Naive B cell (primary cell): ENCODE measurements around the gene METAP2. TPM values are rescaled to one million over a fixed set of nuclear protein-coding genes. Genes with fewer than 3 reads are reported as not detected.
"Not testable (repeated sequence)": the region's sequence is repeated elsewhere in the genome, so short reads cannot be mapped to it uniquely, and the experiment has no call there.

Experiments used
- ATAC-seq, 2 donors: fragments of 150-1000 bp; cut with Tn5 transposase; 2 replicates each; pipeline ENCODE4 v1.10.0; 2021; ENCODE audit warnings: low read depth in 2 of 2, mild to moderate bottlenecking in 2 of 2, moderate library complexity in 2 of 2
- DNase-seq: peaks from one replicate; pipeline ENCODE4 v3.0.0; 2022
- H3K27ac Mint-ChIP-seq, 6 donors: one replicate each; pipeline ENCODE4 v1.8.0; 2020 to 2022; ENCODE audit warnings: mild to moderate bottlenecking in 6 of 6, mixed read lengths in 6 of 6, moderate library complexity in 5 of 6, inconsistent platforms in 2 of 6
- H3K27me3 Mint-ChIP-seq, 3 donors: one replicate each; pipeline ENCODE4 v1.8.0; 2021 to 2022; ENCODE audit warnings: mixed read lengths in 3 of 3, mild to moderate bottlenecking in 1 of 3
- H3K36me3 Mint-ChIP-seq, 2 donors: one replicate each; pipeline ENCODE4 v1.8.0; 2020 to 2022; ENCODE audit warnings: mixed read lengths in 2 of 2, inconsistent platforms in 1 of 2, mild to moderate bottlenecking in 1 of 2
- H3K4me1 Mint-ChIP-seq, 3 donors: one replicate each; pipeline ENCODE4 v1.8.0; 2020 to 2022; ENCODE audit warnings: mixed read lengths in 3 of 3, inconsistent platforms in 1 of 3, mild to moderate bottlenecking in 1 of 3, moderate library complexity in 1 of 3
- H3K4me3 Mint-ChIP-seq, 8 donors: one replicate each; pipeline ENCODE4 v1.8.0; 2020 to 2022; ENCODE audit warnings: mild to moderate bottlenecking in 8 of 8, mixed read lengths in 8 of 8, moderate library complexity in 8 of 8, inconsistent platforms in 2 of 8
- H3K9me3 Mint-ChIP-seq, 7 donors: one replicate each; pipeline ENCODE4 v1.8.0; 2020 to 2022; ENCODE audit warnings: mixed read lengths in 7 of 7, mild to moderate bottlenecking in 5 of 7, inconsistent platforms in 2 of 7, moderate library complexity in 1 of 7
- polyA plus RNA-seq, 6 donors: library from polyadenylated mRNA; unstranded; fragments of 300-500 nt; fragmentation: Illumina TruSeq; gene quantifications; one replicate each; pipeline ENCODE4 v1.2.3, GENCODE V29; 2021; ENCODE audit warnings: low read depth in 6 of 6

Gene METAP2
- polyA plus RNA-seq, 6 donors from 2014 or later = 32.4 to 51.9 (median 36.8) TPM

DNA sequence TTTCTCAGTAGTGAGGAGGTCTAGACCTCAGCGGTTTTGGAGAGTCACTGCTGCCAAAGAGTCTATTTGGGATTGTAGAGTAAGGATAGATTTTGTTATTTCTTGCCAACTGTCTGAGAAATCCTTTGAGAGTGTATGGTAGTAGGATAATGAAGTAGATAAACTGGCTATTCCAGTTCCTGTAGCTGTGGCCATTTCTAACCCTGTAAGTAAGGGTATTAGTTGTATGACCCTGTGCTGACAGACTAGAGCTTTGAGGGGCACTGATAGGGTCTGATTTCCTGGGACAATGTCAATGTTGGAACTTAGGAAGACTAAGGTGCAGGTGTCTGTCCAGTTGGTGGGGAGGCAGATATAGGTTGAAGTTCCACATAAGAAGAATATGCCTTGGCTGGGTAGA, 24.3 kb upstream of the METAP2 start:
- DNase-seq, H3K4me3 Mint-ChIP-seq, H3K27ac Mint-ChIP-seq, ATAC-seq, H3K4me1 Mint-ChIP-seq, H3K36me3 Mint-ChIP-seq: not testable (repeated sequence)
- H3K9me3 Mint-ChIP-seq = peaks cover 0 to 16% (median 5%) of the 10 kb centered on the region in 7 donors
- H3K27me3 Mint-ChIP-seq = peaks cover 29 to 53% (median 53%) of the 10 kb centered on the region in 3 donors

DNA sequence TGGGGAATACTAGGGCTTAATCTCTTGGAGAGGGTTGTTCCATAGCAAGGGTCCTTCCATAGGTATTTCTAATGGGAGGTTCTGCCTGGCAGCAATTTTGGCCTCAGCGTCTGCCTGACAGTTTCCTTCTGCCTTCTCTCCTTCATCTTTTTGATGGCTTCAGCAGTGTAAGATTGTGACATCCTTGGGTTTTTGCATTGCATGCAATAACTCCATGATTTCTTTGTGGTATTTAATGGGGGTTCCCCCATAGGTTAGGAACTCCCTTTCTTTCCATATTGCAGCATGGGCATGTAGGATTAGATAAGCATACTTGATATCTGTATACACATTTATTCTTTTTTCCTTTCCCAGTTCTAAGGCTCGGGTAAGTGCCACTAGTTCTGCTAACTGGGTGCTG, 21.5 kb upstream of the METAP2 start:
- not testable (repeated sequence) for H3K4me1 Mint-ChIP-seq, H3K27ac Mint-ChIP-seq, DNase-seq, H3K4me3 Mint-ChIP-seq, ATAC-seq
- H3K9me3 Mint-ChIP-seq = peaks cover 1 to 20% (median 12%) of the 10 kb centered on the region in 7 donors
- peaks cover 18 to 35% (median 30%) of the 10 kb centered on the region in 3 donors for H3K27me3 Mint-ChIP-seq
- H3K36me3 Mint-ChIP-seq = peaks cover 13 to 16% of the 10 kb centered on the region in 2 donors

DNA sequence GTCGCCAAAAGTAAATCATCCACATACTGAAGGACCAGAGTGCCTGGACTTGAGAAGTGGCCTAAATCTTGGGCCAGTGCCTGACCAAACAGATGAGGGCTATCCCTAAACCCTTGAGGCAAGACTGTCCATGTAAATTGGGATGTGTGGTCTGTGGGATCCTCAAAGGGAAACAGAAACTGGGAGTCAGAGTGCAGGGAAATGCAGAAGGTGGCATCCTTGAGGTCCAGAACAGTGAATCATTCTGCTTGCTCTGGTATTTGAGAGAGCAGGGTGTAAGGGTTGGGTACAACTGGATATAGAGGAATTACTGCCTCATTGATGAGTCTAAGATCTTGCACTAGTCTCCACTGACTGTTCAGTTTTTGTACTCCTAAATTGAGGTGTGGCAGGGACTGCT, 20.1 kb upstream of the METAP2 start:
- not testable (repeated sequence) for H3K4me3 Mint-ChIP-seq, H3K27ac Mint-ChIP-seq, ATAC-seq, H3K4me1 Mint-ChIP-seq, DNase-seq
- Mint-ChIP-seq H3K36me3 (peaks cover 13 to 27% of the 10 kb centered on the region in 2 donors), H3K27me3 (peaks cover 11 to 38% (median 28%) of the 10 kb centered on the region in 3 donors), H3K9me3 (peaks cover 1 to 30% (median 20%) of the 10 kb centered on the region in 7 donors)

DNA sequence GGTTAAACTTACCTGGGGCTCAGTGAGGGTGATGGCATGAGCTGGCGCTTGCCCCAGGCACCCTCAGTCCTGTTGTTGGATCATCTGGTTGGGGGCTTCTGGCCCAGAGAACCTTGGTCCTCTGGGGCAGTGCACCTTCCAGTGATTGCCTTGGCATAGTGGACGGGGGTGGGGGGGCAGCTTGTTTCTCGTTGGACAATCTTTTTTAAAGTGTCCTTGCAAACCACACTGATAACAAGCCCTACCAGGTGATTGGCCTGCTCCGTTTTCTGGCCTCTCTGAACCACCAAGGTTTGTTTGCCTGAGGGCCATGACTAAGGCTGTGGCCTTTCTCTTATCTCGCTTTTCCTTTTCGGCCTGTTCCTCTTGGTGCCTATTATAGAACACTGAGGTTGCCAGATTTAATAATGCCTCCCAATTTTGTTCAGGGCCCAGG, 19.2 kb upstream of the METAP2 start:
- not testable (repeated sequence) for H3K4me3 Mint-ChIP-seq, DNase-seq, ATAC-seq

DNA sequence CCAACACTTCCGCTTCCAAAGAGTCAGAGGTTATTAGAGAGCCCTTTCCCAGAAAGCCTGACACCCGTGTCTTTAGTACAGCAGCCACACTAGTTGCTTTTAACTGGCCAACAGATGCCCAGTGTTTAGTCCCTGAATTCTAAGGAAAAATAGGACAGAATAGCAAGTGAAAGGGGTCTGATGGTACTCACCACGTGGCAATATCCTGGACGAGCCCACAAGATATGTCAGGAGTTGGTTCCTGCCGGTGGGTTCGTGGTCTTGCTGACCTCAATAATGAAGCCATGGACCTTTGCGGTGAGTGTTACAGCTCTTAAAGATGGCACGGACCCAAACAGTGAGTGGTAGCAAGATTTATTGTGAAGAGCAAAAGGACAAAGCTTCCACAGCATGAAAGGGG, 16.3 kb upstream of the METAP2 start:
- ATAC-seq, DNase-seq, H3K4me3 Mint-ChIP-seq, H3K4me1 Mint-ChIP-seq, H3K27ac Mint-ChIP-seq: not testable (repeated sequence)
- H3K9me3 Mint-ChIP-seq = peaks cover 1 to 34% (median 21%) of the 10 kb centered on the region in 7 donors
- peaks cover 0 to 12% (median 0%) of the 10 kb centered on the region in 3 donors for H3K27me3 Mint-ChIP-seq
- peaks cover 13 to 27% of the 10 kb centered on the region in 2 donors for H3K36me3 Mint-ChIP-seq

More for the DNA sequence above, 19.2 kb upstream of the METAP2 start:
- Mint-ChIP-seq H3K27me3 (peaks cover 6 to 30% (median 19%) of the 10 kb centered on the region in 3 donors), H3K36me3 (peaks cover 13 to 27% of the 10 kb centered on the region in 2 donors), H3K9me3 (peaks cover 1 to 34% (median 21%) of the 10 kb centered on the region in 7 donors)
- not testable (repeated sequence) for H3K4me1 Mint-ChIP-seq, H3K27ac Mint-ChIP-seq

DNA sequence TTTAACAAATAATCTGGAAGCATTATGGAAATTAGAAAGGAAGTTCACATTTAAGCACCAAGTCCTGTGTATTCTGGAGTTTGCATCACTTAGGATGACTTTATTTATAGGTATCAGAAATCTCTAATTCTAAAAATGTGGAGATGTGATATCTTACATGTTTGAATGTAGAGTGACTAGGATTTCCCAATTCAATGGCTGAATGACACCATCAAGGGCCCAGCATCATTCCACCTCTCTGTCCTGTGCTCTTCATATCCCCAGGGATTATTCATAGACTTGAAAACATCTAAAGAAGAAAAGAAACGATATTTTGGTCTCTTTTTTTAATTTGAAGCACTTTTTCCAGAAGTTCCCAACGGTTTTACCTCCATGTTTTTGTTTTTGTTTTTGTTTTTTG, 15.2 kb upstream of the METAP2 start:
- no peak overlapping the region for H3K27ac Mint-ChIP-seq
- no peak for ATAC-seq
- peaks cover 1 to 34% (median 21%) of the 10 kb centered on the region in 7 donors for H3K9me3 Mint-ChIP-seq
- H3K4me1 Mint-ChIP-seq = no peaks in the 10 kb centered on the region
- no peak overlapping the region for H3K4me3 Mint-ChIP-seq
- DNase-seq = no peak
- H3K36me3 Mint-ChIP-seq = peaks cover 13 to 27% of the 10 kb centered on the region in 2 donors
- peaks cover 0 to 12% (median 0%) of the 10 kb centered on the region in 3 donors for H3K27me3 Mint-ChIP-seq

DNA sequence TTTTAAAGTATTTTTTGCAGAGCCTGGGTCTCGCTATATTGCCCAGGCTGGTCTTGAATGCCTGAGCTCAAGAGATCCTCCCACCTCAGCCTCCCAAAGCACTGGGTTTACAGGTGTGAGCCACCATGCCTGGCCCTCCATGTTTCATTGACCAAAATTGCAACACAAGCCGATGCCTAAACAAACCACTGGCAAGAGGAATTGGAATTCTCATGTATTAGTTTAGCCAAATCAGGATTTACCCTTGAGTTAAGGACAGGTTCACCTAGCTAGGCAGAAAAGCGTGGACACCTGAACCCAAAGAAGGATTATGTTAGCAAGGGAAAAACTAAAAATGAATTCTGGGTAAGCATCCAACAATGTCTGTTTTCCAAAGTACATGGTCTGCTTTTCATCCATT, 14.6 kb upstream of the METAP2 start:
- peaks cover 13 to 27% of the 10 kb centered on the region in 2 donors for H3K36me3 Mint-ChIP-seq
- DNase-seq = no peak

DNA sequence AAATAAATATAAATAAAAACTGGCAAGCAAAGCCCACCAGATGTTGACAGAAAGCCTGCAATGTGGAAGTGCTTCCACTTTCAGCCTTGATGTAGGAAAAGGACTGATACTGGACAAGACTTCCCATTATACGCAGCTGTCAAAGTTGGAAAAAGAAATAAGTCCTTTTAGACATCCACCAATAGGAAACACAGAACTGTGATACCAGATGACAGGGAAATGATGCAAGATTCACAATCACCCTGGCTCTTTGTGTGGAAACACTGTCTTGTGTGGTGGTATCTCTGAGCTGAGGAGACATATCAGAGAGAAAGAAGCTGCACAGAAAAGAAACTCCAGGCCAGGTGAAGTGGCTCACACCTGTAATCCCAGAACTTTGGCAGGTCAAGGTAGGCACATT, 13.8 kb upstream of the METAP2 start:
- no peak for ATAC-seq

More for the DNA sequence above, 14.6 kb upstream of the METAP2 start:
- Mint-ChIP-seq H3K27ac (no peak overlapping the region), H3K4me1 (no peaks in the 10 kb centered on the region), H3K4me3 (peak overlapping the region in 1 of 8 donors; percentile 42), H3K9me3 (peaks cover 1 to 34% (median 21%) of the 10 kb centered on the region in 7 donors), H3K27me3 (peaks cover 0 to 12% (median 0%) of the 10 kb centered on the region in 3 donors)
- no peak for ATAC-seq

DNA sequence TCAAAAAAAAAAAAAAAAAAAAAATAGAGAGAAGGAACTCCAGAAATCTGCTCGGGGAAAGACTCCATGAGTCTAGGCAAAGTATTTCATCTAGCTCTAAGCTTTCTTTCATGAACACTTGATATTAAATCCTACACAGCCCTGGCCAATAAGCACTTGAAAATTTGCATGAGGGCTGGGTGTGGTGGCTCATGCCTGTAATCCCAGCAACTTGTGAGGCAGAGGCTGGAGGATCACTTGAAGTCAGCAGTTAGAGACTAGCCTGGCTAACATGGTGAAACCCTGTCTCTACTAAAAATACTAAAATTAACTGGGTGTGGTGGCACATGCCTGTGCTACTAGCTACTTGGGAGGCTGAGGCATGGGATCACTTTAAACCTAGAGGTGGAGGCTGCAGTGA, 13.1 kb upstream of the METAP2 start:
- H3K4me1 Mint-ChIP-seq = no peaks in the 10 kb centered on the region
- peaks cover 9 to 21% of the 10 kb centered on the region in 2 donors for H3K36me3 Mint-ChIP-seq
- peaks cover 0 to 8% (median 0%) of the 10 kb centered on the region in 3 donors for H3K27me3 Mint-ChIP-seq
- H3K4me3 Mint-ChIP-seq = no peak overlapping the region
- peaks cover 1 to 30% (median 21%) of the 10 kb centered on the region in 7 donors for H3K9me3 Mint-ChIP-seq
- DNase-seq = no peak
- no peak overlapping the region for H3K27ac Mint-ChIP-seq
- ATAC-seq = no peak

More for the DNA sequence above, 13.8 kb upstream of the METAP2 start:
- no peak overlapping the region for H3K4me3 Mint-ChIP-seq
- no peak for DNase-seq
- peaks cover 13 to 27% of the 10 kb centered on the region in 2 donors for H3K36me3 Mint-ChIP-seq
- H3K27me3 Mint-ChIP-seq = peaks cover 0 to 12% (median 0%) of the 10 kb centered on the region in 3 donors
- H3K9me3 Mint-ChIP-seq = peaks cover 1 to 34% (median 21%) of the 10 kb centered on the region in 7 donors
- no peaks in the 10 kb centered on the region for H3K4me1 Mint-ChIP-seq
- no peak overlapping the region for H3K27ac Mint-ChIP-seq

DNA sequence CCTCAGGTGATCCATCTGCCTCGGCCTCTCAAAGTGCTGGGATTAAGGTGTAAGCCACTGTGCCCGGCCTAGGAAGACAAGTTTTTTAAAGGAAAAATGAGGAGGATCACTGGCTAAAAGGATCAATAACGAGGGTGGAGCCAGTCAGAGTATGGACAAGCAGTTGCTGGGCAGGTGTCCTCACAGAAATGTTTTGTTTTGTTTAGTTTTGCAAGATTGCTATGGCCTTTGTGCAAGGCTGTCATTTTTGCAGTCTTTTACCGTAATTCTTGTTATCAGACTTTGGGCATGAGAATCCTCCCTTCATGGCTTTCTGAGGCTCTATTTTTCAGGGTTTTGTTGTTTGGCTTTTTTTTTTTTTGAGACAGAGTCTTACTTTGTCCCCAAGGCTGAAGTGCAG, 11.9 kb upstream of the METAP2 start:
- Mint-ChIP-seq H3K4me3 (no peak overlapping the region), H3K27me3 (peaks cover 0 to 6% (median 0%) of the 10 kb centered on the region in 3 donors)

DNA sequence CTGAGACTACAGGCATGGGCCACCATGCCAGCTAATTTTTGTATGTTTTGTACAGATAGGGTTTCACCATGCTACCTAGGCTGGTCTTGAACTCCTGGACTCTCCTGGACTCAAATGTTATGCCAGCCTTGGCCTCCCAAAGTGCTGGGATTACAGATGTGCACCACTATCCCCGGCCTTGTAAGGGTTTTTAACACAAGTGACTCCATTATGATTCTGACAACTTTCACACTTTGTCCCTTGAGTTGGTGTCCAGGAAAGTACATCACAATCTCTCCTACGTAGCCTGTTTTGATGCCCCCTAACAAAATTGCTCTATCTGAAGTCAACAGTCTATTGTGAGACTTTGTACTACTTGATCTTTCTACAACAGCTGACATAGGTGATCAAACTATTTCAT, 11.4 kb upstream of the METAP2 start:
- Mint-ChIP-seq H3K27ac (no peak overlapping the region), H3K4me3 (no peak overlapping the region), H3K9me3 (peaks cover 0 to 18% (median 15%) of the 10 kb centered on the region in 7 donors), H3K4me1 (no peaks in the 10 kb centered on the region), H3K36me3 (peaks cover 0 to 11% of the 10 kb centered on the region in 2 donors), H3K27me3 (peaks cover 0 to 6% (median 0%) of the 10 kb centered on the region in 3 donors)
- no peak for ATAC-seq
- no peak for DNase-seq

More for the DNA sequence above, 11.9 kb upstream of the METAP2 start:
- Mint-ChIP-seq H3K27ac (no peak overlapping the region), H3K4me1 (no peaks in the 10 kb centered on the region), H3K9me3 (peaks cover 1 to 23% (median 17%) of the 10 kb centered on the region in 7 donors), H3K36me3 (peaks cover 3 to 15% of the 10 kb centered on the region in 2 donors)
- DNase-seq = no peak
- no peak for ATAC-seq

DNA sequence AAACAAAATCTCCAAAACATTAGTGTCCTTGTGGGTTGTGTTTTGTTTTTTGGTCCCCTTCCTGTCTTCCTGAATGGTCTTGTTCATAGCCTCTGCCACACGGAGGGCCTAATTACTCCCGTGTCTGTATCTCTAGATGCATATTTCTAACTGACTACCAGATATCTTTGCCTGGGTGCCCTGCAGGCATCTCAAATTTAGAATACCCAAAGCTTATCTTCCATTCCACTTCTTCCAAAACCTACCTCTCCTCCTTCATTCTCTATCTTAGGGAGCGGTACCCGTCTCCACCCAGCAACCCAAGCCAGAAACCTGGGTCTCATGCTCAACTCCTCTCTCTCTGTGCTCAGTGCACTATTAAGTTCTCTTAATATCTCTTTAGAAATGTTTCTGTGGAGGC, 10.9 kb upstream of the METAP2 start:
- no peak overlapping the region for H3K4me3 Mint-ChIP-seq
- no peaks in the 10 kb centered on the region for H3K4me1 Mint-ChIP-seq
- H3K36me3 Mint-ChIP-seq = peaks cover 0 to 6% of the 10 kb centered on the region in 2 donors
- DNase-seq (no peak), ATAC-seq (no peak)
- peaks cover 0 to 3% (median 0%) of the 10 kb centered on the region in 3 donors for H3K27me3 Mint-ChIP-seq
- H3K9me3 Mint-ChIP-seq = peaks cover 0 to 13% (median 10%) of the 10 kb centered on the region in 7 donors
- H3K27ac Mint-ChIP-seq = peak overlapping the region in 1 of 6 donors; percentile 78

DNA sequence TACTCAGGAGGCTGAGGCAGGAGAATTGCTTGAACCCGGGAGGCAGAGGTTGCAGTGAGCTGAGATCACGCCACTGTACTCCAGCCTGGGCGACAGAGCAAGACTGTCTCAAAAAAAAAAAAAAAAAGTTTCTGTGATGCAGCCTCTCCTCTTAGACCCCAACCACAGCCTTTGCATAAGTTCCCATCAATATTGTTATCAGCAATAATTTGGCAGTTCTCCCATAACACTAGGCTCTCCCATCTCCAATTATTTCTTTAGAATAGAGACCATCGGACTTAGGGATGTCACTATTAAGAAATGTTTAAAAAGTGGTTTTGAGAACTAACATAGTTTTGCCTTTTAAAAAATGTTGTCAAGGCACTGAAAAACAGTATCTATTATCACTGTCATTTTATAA, 10.2 kb upstream of the METAP2 start:
- H3K4me3 Mint-ChIP-seq, ATAC-seq, H3K27ac Mint-ChIP-seq, H3K4me1 Mint-ChIP-seq, H3K36me3 Mint-ChIP-seq, DNase-seq, H3K9me3 Mint-ChIP-seq, H3K27me3 Mint-ChIP-seq: not testable (repeated sequence)

DNA sequence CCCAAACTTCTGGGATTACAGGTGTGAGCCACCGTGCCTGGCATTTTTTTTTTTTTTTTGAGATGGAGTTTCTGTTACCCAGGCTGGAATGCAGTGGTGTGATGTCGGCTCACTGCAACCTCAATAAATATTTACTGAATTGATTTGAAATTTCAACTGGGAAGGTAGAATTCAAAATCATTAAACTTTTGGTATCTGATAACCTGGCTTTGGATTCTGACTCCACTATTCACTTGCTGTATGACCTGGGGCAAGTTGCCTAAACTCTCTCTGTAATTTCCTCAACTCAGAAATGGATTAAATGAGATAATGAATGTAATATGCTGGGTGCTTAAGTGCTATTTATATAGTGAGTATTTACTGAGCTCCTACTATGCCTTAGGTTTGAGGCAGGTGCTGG, 8.7 kb upstream of the METAP2 start:
- DNase-seq (no peak), ATAC-seq (no peak)
- Mint-ChIP-seq H3K9me3 (no peaks in the 10 kb centered on the region), H3K4me3 (no peak overlapping the region), H3K4me1 (no peaks in the 10 kb centered on the region), H3K36me3 (no peaks in the 10 kb centered on the region), H3K27me3 (peaks cover 0 to 3% (median 0%) of the 10 kb centered on the region in 3 donors), H3K27ac (no peak overlapping the region)
